ENCODE results near the gene PCSK4.
"Not testable (repeated sequence)": the region's sequence is repeated elsewhere in the genome, so short reads cannot be mapped to it uniquely, and the experiment has no call there.

Gene PCSK4

GRCh38 chr19:1445185-1445931 is 44.8 kb downstream of the PCSK4 start:
- no peak for DNase-seq (ENCODE audit: low read depth, low spot score)
- Histone ChIP-seq H3K4me1 (ENCODE audit: control insufficient read depth, insufficient read depth, low read length) (peaks cover 6% of the 10 kb centered on the region; the same call in 1 of the 2 replicates), H3K9me3 (ENCODE audit: control insufficient read depth, insufficient read depth, low read length) (no peaks in the 10 kb centered on the region), H3K27me3 (ENCODE audit: control insufficient read depth, insufficient read depth, low read length) (peaks cover 16% of the 10 kb centered on the region; the same call in 1 of the 2 replicates), H3K4me3 (ENCODE audit: low read length) (peak overlapping the region; percentile 46; the same call in 1 of the 2 replicates), H3K36me3 (ENCODE audit: control insufficient read depth, insufficient read depth, low read length) (peaks cover 19% of the 10 kb centered on the region), H3K27ac (ENCODE audit: low read length) (no peak overlapping the region)
- no CpG with 5 or more reads among the region's 70 CpGs for WGBS (ENCODE audit: insufficient coverage, insufficient read length)

GRCh38 chr19:1441677-1442438 is 48.3 kb downstream of the PCSK4 start:
- H3K4me3 ChIP-seq (ENCODE audit: low read length): no peak overlapping the region
- DNase-seq (ENCODE audit: low read depth, low spot score): no peak
- H3K4me1 ChIP-seq (ENCODE audit: control insufficient read depth, insufficient read depth, low read length): peaks cover 5% of the 10 kb centered on the region
- H3K36me3 ChIP-seq (ENCODE audit: control insufficient read depth, insufficient read depth, low read length): peaks cover 29% of the 10 kb centered on the region
- H3K27ac ChIP-seq (ENCODE audit: low read length): no peak overlapping the region
- peaks cover 2% of the 10 kb centered on the region; the same call in 1 of the 2 replicates for H3K27me3 ChIP-seq (ENCODE audit: control insufficient read depth, insufficient read depth, low read length)
- no peaks in the 10 kb centered on the region for H3K9me3 ChIP-seq (ENCODE audit: control insufficient read depth, insufficient read depth, low read length)
- no CpG with 5 or more reads among the region's 25 CpGs for WGBS (ENCODE audit: insufficient coverage, insufficient read length)

- Histone ChIP-seq H3K36me3 (ENCODE audit: control insufficient read depth, insufficient read depth, low read length) (peaks cover 29% of the 10 kb centered on the region), H3K9me3 (ENCODE audit: control insufficient read depth, insufficient read depth, low read length) (no peaks in the 10 kb centered on the region), H3K4me3 (ENCODE audit: low read length) (no peak overlapping the region), H3K27me3 (ENCODE audit: control insufficient read depth, insufficient read depth, low read length) (no peaks in the 10 kb centered on the region), H3K4me1 (ENCODE audit: control insufficient read depth, insufficient read depth, low read length) (peaks cover 5% of the 10 kb centered on the region), H3K27ac (ENCODE audit: low read length) (no peak overlapping the region)
- no CpG with 5 or more reads among the region's 9 CpGs for WGBS (ENCODE audit: insufficient coverage, insufficient read length)
- DNase-seq (ENCODE audit: low read depth, low spot score): no peak
Observed at GRCh38 chr19:1441022-1441426, 49.1 kb downstream of the PCSK4 start.

- H3K4me1 ChIP-seq (ENCODE audit: control insufficient read depth, insufficient read depth, low read length): peaks cover 5% of the 10 kb centered on the region
- WGBS (ENCODE audit: insufficient coverage, insufficient read length): no CpG with 5 or more reads among the region's 15 CpGs
- peaks cover 31% of the 10 kb centered on the region for H3K36me3 ChIP-seq (ENCODE audit: control insufficient read depth, insufficient read depth, low read length)
- no peaks in the 10 kb centered on the region for H3K27me3 ChIP-seq (ENCODE audit: control insufficient read depth, insufficient read depth, low read length)
- no peak overlapping the region for H3K4me3 ChIP-seq (ENCODE audit: low read length)
- H3K27ac ChIP-seq (ENCODE audit: low read length): no peak overlapping the region
- no peaks in the 10 kb centered on the region for H3K9me3 ChIP-seq (ENCODE audit: control insufficient read depth, insufficient read depth, low read length)
- DNase-seq (ENCODE audit: low read depth, low spot score): no peak
Observed at GRCh38 chr19:1440418-1440801, 49.7 kb downstream of the PCSK4 start.

GRCh38 chr19:1439525-1440417 is 50.4 kb downstream of the PCSK4 start:
- not testable (repeated sequence) for DNase-seq (ENCODE audit: low read depth, low spot score); H3K4me1 ChIP-seq (ENCODE audit: control insufficient read depth, insufficient read depth, low read length)

GRCh38 chr19:1438933-1439354 is 51.2 kb downstream of the PCSK4 start:
- H3K4me3 ChIP-seq (ENCODE audit: low read length): peak overlapping the region; percentile 96
- DNase-seq (ENCODE audit: low read depth, low spot score): no peak
- peaks cover 5% of the 10 kb centered on the region for H3K4me1 ChIP-seq (ENCODE audit: control insufficient read depth, insufficient read depth, low read length)
- H3K36me3 ChIP-seq (ENCODE audit: control insufficient read depth, insufficient read depth, low read length): peaks cover 41% of the 10 kb centered on the region
- no peak overlapping the region for H3K27ac ChIP-seq (ENCODE audit: low read length)
- H3K27me3 ChIP-seq (ENCODE audit: control insufficient read depth, insufficient read depth, low read length): no peaks in the 10 kb centered on the region
- WGBS (ENCODE audit: insufficient coverage, insufficient read length): no CpG with 5 or more reads among the region's 26 CpGs
- no peaks in the 10 kb centered on the region for H3K9me3 ChIP-seq (ENCODE audit: control insufficient read depth, insufficient read depth, low read length)

More at GRCh38 chr19:1439525-1440417, 50.4 kb downstream of the PCSK4 start:
- not testable (repeated sequence) for H3K9me3 ChIP-seq (ENCODE audit: control insufficient read depth, insufficient read depth, low read length); H3K27ac ChIP-seq (ENCODE audit: low read length); H3K27me3 ChIP-seq (ENCODE audit: control insufficient read depth, insufficient read depth, low read length)
- peaks cover 32% of the 10 kb centered on the region for H3K36me3 ChIP-seq (ENCODE audit: control insufficient read depth, insufficient read depth, low read length)
- H3K4me3 ChIP-seq (ENCODE audit: low read length): peak overlapping the region; percentile 96; the same call in 1 of the 2 replicates
- no CpG with 5 or more reads among the region's 57 CpGs for WGBS (ENCODE audit: insufficient coverage, insufficient read length)

- H3K4me3 ChIP-seq (ENCODE audit: low read length): peak within 1 kb of the TSS; percentile 96
- H3K9me3 ChIP-seq (ENCODE audit: control insufficient read depth, insufficient read depth, low read length): no peaks in the 10 kb centered on the region
- WGBS (ENCODE audit: insufficient coverage, insufficient read length): no CpG with 5 or more reads among the region's 100 CpGs
- no peaks in the 10 kb centered on the region for H3K27me3 ChIP-seq (ENCODE audit: control insufficient read depth, insufficient read depth, low read length)
- peaks cover 47% of the 10 kb centered on the region for H3K36me3 ChIP-seq (ENCODE audit: control insufficient read depth, insufficient read depth, low read length)
- no peak within 1 kb of the TSS for H3K27ac ChIP-seq (ENCODE audit: low read length)
- peak; percentile 87 for DNase-seq (ENCODE audit: low read depth, low spot score)
- peaks cover 5% of the 10 kb centered on the region for H3K4me1 ChIP-seq (ENCODE audit: control insufficient read depth, insufficient read depth, low read length)
Observed at GRCh38 chr19:1438035-1438932, 51.9 kb downstream of the PCSK4 start, which contains the start of gene RPS15. Gene RPS15, plus strand, starts transcription at chr19:1438396. Its CDS starts 30 bp downstream, at chr19:1438426.

GRCh38 chr19:1437609-1438008 is 52.5 kb downstream of the PCSK4 start:
- H3K9me3 ChIP-seq (ENCODE audit: control insufficient read depth, insufficient read depth, low read length): no peaks in the 10 kb centered on the region
- H3K27ac ChIP-seq (ENCODE audit: low read length): no peak overlapping the region
- DNase-seq (ENCODE audit: low read depth, low spot score): no peak
- peaks cover 54% of the 10 kb centered on the region for H3K36me3 ChIP-seq (ENCODE audit: control insufficient read depth, insufficient read depth, low read length)
- no CpG with 5 or more reads among the region's 8 CpGs for WGBS (ENCODE audit: insufficient coverage, insufficient read length)
- peaks cover 5% of the 10 kb centered on the region for H3K4me1 ChIP-seq (ENCODE audit: control insufficient read depth, insufficient read depth, low read length)
- H3K27me3 ChIP-seq (ENCODE audit: control insufficient read depth, insufficient read depth, low read length): no peaks in the 10 kb centered on the region
- H3K4me3 ChIP-seq (ENCODE audit: low read length): no peak overlapping the region

- WGBS (ENCODE audit: insufficient coverage, insufficient read length): no CpG with 5 or more reads among the region's 21 CpGs
- no peaks in the 10 kb centered on the region for H3K27me3 ChIP-seq (ENCODE audit: control insufficient read depth, insufficient read depth, low read length)
- peaks cover 5% of the 10 kb centered on the region for H3K4me1 ChIP-seq (ENCODE audit: control insufficient read depth, insufficient read depth, low read length)
- no peak overlapping the region for H3K4me3 ChIP-seq (ENCODE audit: low read length)
- peaks cover 47% of the 10 kb centered on the region for H3K36me3 ChIP-seq (ENCODE audit: control insufficient read depth, insufficient read depth, low read length)
- no peak for DNase-seq (ENCODE audit: low read depth, low spot score)
- H3K27ac ChIP-seq (ENCODE audit: low read length): no peak overlapping the region
- H3K9me3 ChIP-seq (ENCODE audit: control insufficient read depth, insufficient read depth, low read length): no peaks in the 10 kb centered on the region
Observed at GRCh38 chr19:1435378-1435989, 54.7 kb downstream of the PCSK4 start.
